SK-N-SH (cell line): ENCODE results near the gene ABCG1. TPM values are rescaled to one million over a fixed set of nuclear protein-coding genes. Genes with fewer than 3 reads are reported as not detected.
"Not testable (repeated sequence)": the region's sequence is repeated elsewhere in the genome, so short reads cannot be mapped to it uniquely, and the experiment has no call there.

Experiments
- CTCF ChIA-PET: fragments of 300-600, 350-600 bp; formaldehyde crosslinking; extraction: SDS; loops from one replicate; lab custom pipeline; 2021; lab: Yijun Ruan, JAX
- POLR2A ChIA-PET: fragments of 350-600 bp; sonication (Branson Sonifier 250); formaldehyde crosslinking; extraction: SDS; loops from one replicate; lab custom pipeline; 2020; ENCODE audit warnings: antibody characterized with exemption, inconsistent platforms; lab: Yijun Ruan, JAX
- DNase-seq: peaks from one replicate; pipeline ENCODE4 v3.0.0; 2012
- H2AFZ ChIP-seq: fragments of 200-600 bp; sonication (generic); 2 replicates; pipeline ENCODE4 v1.8.1; 2016; ENCODE audit warnings: antibody characterized with exemption, mild to moderate bottlenecking, low read depth
- H3F3A ChIP-seq: fragments of 200-600 bp; sonication (generic); replicated peaks from 2 replicates; pipeline ENCODE3; 2016; ENCODE audit warnings: antibody characterized with exemption, mild to moderate bottlenecking; ENCODE audit not compliant: insufficient read depth
- H3K27ac ChIP-seq, 2 experiments: fragments of 200-500 bp in 1 of 2; fragments of 200-600 bp in 1 of 2; sonication (Bioruptor generic) in 1 of 2; sonication (generic), shearing (Covaris generic) in 1 of 2; 2 replicates each; pipeline versions ENCODE4 v1.5.1 to v1.6.1; 2014 to 2016; ENCODE audit warnings: low read depth in 2 of 2, inconsistent platforms in 1 of 2, low read length in 1 of 2, mild to moderate bottlenecking in 1 of 2, mixed read lengths in 1 of 2
- H3K27me3 ChIP-seq: fragments of 200-600 bp; sonication (generic), shearing (Covaris generic); 2 replicates; pipeline ENCODE4 v1.6.1; 2016; ENCODE audit warnings: mixed run types; ENCODE audit not compliant: insufficient read depth
- H3K36me3 ChIP-seq, 2 experiments: fragments of 200-500 bp in 1 of 2; fragments of 200-600 bp in 1 of 2; sonication (Bioruptor generic) in 1 of 2; sonication (generic) in 1 of 2; replicated peaks in 1 of 2; 2 replicates each; pipeline versions ENCODE3 to v1.5.1; 2014 to 2016; ENCODE audit warnings: low read length in 1 of 2, mild to moderate bottlenecking in 1 of 2; ENCODE audit not compliant: insufficient read depth in 2 of 2, control insufficient read depth in 1 of 2
- H3K4me1 ChIP-seq, 2 experiments: fragments of 200-500 bp in 1 of 2; fragments of 200-600 bp in 1 of 2; sonication (Bioruptor generic) in 1 of 2; sonication (generic), shearing (Covaris generic) in 1 of 2; 2 replicates each; pipeline versions ENCODE4 v1.5.1 to v1.6.1; 2014 to 2016; ENCODE audit warnings: low read depth in 1 of 2, low read length in 1 of 2, mixed run types in 1 of 2; ENCODE audit not compliant: insufficient read depth in 2 of 2, control insufficient read depth in 1 of 2
- H3K4me2 ChIP-seq: fragments of 200-600 bp; sonication (generic), shearing (Covaris generic); 2 replicates; pipeline ENCODE4 v1.6.1; 2017; ENCODE audit warnings: mixed run types
- H3K4me3 ChIP-seq, 2 experiments: fragments of 200-500 bp in 1 of 2; fragments of 200-600 bp in 1 of 2; sonication (Bioruptor generic) in 1 of 2; sonication (generic), shearing (Covaris generic) in 1 of 2; 2 replicates each; pipeline versions ENCODE4 v1.5.1 to v1.8.1; 2014 to 2016; ENCODE audit warnings: low read depth in 2 of 2, inconsistent platforms in 1 of 2, low read length in 1 of 2, mild to moderate bottlenecking in 1 of 2, mixed read lengths in 1 of 2, moderate library complexity in 1 of 2
- H3K79me2 ChIP-seq: fragments of 200-600 bp; sonication (generic); 2 replicates; pipeline ENCODE4 v1.8.1; 2017; ENCODE audit warnings: mild to moderate bottlenecking; ENCODE audit not compliant: insufficient read depth
- H3K9ac ChIP-seq: fragments of 200-600 bp; sonication (generic); 2 replicates; pipeline ENCODE4 v1.6.1; 2017; ENCODE audit warnings: mixed run types
- H3K9me2 ChIP-seq: fragments of 200-600 bp; sonication (generic); 2 replicates; pipeline ENCODE4 v1.6.1; 2017; ENCODE audit warnings: mixed run types
- H3K9me3 ChIP-seq: fragments of 200-600 bp; sonication (generic); 2 replicates; pipeline ENCODE4 v1.6.1; 2017; ENCODE audit warnings: mixed run types, mild to moderate bottlenecking, moderate library complexity
- H4K20me1 ChIP-seq: fragments of 200-600 bp; sonication (generic); 2 replicates; pipeline ENCODE4 v1.6.1; 2017; ENCODE audit warnings: mild to moderate bottlenecking, mixed run types; ENCODE audit not compliant: insufficient read depth
- JUND ChIP-seq: IDR thresholded peaks from 2 replicates; pipeline ENCODE4 v1.4.0; 2012
- NFIC ChIP-seq: IDR thresholded peaks from 2 replicates; pipeline ENCODE4 v1.4.0; 2012; ENCODE audit warnings: borderline replicate concordance
- POLR2AphosphoS5 ChIP-seq: IDR thresholded peaks from 2 replicates; pipeline ENCODE4 v1.6.1; 2012; ENCODE audit warnings: low read depth, low read length
- RXRA ChIP-seq: IDR thresholded peaks from 2 replicates; pipeline ENCODE4 v1.4.0; 2012; ENCODE audit warnings: low read depth, mild to moderate bottlenecking, borderline replicate concordance
- SMC3 ChIP-seq: IDR thresholded peaks from 2 replicates; pipeline ENCODE4 v1.6.1; 2012; ENCODE audit warnings: low read depth, low read length, improper control_type of control experiment
- TAF1 ChIP-seq: IDR thresholded peaks from 2 replicates; pipeline ENCODE4 v1.6.1; 2012; ENCODE audit warnings: low read depth, mild to moderate bottlenecking, low read length, moderate library complexity, borderline replicate concordance
- TCF12 ChIP-seq: IDR thresholded peaks from 2 replicates; pipeline ENCODE4 v1.4.0; 2012
- YY1 ChIP-seq: IDR thresholded peaks from 2 replicates; pipeline ENCODE4 v1.4.0; 2012; ENCODE audit warnings: low read depth, mild to moderate bottlenecking
- WGBS: methylation state at CpG from one replicate; pipeline ENCODE4 v1.1.6; 2017; ENCODE audit warnings: low lambda C conversion rate; 5-methylcytosine and 5-hydroxymethylcytosine counted together
- polyA plus RNA-seq, 3 experiments: library from polyadenylated mRNA; depleted of rRNA; stranded (reverse); fragments of >200 nt; gene quantifications; 2 replicates each; pipeline ENCODE4 v1.2.3, GENCODE V29; 2012
- TF ChIP-seq, protein P1 (sequence below): IDR thresholded peaks from 2 replicates; pipeline ENCODE4 v1.4.0; 2012; ENCODE audit warnings: low read depth, borderline replicate concordance
- TF ChIP-seq, protein P2 (sequence below): IDR thresholded peaks from 2 replicates; pipeline ENCODE4 v1.6.1; 2012; ENCODE audit warnings: mild to moderate bottlenecking, low read depth, low read length, moderate library complexity

The ABCG1 gene
- polyA plus RNA-seq, 1 of the 3 experiments (the other 2 are of a cell fraction), result 0.07 TPM

DNA sequence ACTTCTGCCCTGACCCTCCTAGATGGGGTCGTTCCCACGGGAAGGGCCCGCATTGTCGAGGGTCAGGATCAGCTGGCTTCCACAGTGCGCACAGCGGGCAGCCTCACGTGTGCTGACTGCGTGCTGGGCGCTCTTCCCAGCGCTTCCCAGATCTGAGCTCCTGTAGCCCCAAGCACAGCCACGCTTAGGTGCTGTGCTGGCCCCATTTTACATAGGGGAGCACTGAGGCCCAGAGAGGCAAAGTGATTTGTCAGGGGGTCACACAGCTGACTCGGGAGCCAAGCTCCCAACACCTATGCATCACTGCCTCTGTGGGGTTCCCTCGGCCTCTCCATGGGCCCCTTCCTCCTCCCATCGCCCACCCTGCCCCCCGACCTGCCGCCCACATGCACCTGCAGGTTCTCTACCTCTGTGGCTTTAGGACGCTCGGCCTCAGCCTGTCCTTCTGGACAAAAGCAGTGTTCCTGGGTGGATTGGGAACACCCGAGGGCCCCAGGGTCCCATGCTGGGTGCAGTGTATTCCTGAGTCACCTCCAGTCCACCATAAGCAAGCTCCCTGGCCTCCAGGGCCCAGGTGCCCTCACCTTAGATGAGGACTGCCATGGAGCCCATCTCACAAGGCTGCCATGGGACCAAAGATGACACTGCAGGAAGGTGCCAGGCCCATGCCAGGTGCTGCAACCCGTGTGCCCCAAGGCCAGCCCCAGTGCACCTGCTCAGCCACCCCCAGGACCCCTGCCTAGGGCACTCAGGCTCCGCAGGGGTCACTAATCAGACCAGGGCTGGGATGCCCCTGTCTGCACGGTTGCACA lies 73.0 kb downstream of the ABCG1 start (continued):
- TF ChIP-seq POLR2AphosphoS5, result no peak
- no peak for TF ChIP-seq JUND
- TF ChIP-seq SMC3, result no peak
- no peak for TF ChIP-seq YY1
- no peak for TF ChIP-seq TCF12

DNA sequence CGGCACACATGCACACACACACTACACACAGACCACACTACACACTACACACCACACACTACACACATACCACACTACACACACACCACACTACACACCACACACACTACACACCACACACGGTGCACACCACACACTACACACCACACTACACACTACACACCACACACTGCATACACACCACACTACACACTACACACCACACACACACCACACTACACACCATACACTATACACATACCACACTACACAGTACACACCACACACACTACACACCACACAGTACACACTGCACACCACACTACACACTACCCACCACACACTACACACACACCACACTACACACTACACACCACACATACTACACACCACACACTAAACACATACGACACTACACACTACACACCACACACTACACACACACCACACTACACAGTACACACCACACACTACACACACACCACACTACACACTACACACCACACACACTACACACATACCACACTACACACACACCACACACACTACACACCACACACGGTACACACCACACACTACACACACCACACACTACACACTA lies 73.7 kb downstream of the ABCG1 start:
- H3F3A ChIP-seq, H3K36me3 ChIP-seq, H3K9me3 ChIP-seq, POLR2A ChIA-PET, DNase-seq, H4K20me1 ChIP-seq, H3K79me2 ChIP-seq, H3K9ac ChIP-seq, H2AFZ ChIP-seq, H3K4me3 ChIP-seq, H3K27me3 ChIP-seq, H3K27ac ChIP-seq, H3K4me2 ChIP-seq, H3K9me2 ChIP-seq, H3K4me1 ChIP-seq: not testable (repeated sequence)
- 33% methylated on average over 4 of the region's 4 CpGs for WGBS
- CTCF ChIA-PET, result interaction anchor here (2.6 kb wide), 1 partner anchor 17 kb away, joined by 10 read pairs; no protein-coding TSS in a partner anchor

DNA sequence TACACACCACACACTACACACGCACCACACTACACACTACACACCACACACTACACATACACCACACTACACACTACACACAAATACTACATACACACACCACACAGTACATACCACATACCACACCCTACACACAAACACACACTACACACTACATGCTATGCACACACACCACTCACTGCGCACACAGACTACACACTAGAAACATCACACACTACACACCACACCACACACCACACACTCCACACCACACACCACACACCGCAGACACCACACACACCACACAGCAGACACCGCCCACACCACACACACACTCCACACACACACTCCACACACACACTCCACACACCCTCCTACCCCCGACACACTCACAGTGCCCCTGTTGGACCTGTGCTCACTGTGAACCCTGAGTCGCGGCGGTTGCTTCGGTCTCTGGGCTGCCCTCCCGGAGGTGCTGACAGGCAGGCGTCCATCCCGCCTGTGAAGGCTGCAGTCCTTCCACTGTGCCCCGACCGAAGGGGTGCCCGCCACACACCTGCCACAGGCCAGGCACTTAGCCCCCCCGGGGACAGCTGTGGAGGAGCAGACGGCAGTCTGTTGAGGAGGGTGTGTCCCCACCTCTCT lies 74.8 kb downstream of the ABCG1 start:
- Histone ChIP-seq H4K20me1 (no peaks in the 10 kb centered on the region), H3K4me2 (no peak overlapping the region), H2AFZ (no peak overlapping the region), H3K79me2 (no peaks in the 10 kb centered on the region), H3K36me3 (no peaks in the 10 kb centered on the region), H3K4me3 (no peak overlapping the region), H3K27me3 (no peaks in the 10 kb centered on the region), H3K9me3 (no peaks in the 10 kb centered on the region), H3K4me1 (no peaks in the 10 kb centered on the region), H3F3A (no peaks in the 10 kb centered on the region), H3K9me2 (no peaks in the 10 kb centered on the region), H3K27ac (no peak overlapping the region), H3K9ac (no peak overlapping the region)
- TF ChIP-seq NFIC (no peak), RXRA (no peak), TAF1 (no peak)
- TF ChIP-seq, protein P1, sequence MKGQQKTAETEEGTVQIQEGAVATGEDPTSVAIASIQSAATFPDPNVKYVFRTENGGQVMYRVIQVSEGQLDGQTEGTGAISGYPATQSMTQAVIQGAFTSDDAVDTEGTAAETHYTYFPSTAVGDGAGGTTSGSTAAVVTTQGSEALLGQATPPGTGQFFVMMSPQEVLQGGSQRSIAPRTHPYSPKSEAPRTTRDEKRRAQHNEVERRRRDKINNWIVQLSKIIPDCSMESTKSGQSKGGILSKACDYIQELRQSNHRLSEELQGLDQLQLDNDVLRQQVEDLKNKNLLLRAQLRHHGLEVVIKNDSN, result no peak
- TF ChIP-seq, protein P2, sequence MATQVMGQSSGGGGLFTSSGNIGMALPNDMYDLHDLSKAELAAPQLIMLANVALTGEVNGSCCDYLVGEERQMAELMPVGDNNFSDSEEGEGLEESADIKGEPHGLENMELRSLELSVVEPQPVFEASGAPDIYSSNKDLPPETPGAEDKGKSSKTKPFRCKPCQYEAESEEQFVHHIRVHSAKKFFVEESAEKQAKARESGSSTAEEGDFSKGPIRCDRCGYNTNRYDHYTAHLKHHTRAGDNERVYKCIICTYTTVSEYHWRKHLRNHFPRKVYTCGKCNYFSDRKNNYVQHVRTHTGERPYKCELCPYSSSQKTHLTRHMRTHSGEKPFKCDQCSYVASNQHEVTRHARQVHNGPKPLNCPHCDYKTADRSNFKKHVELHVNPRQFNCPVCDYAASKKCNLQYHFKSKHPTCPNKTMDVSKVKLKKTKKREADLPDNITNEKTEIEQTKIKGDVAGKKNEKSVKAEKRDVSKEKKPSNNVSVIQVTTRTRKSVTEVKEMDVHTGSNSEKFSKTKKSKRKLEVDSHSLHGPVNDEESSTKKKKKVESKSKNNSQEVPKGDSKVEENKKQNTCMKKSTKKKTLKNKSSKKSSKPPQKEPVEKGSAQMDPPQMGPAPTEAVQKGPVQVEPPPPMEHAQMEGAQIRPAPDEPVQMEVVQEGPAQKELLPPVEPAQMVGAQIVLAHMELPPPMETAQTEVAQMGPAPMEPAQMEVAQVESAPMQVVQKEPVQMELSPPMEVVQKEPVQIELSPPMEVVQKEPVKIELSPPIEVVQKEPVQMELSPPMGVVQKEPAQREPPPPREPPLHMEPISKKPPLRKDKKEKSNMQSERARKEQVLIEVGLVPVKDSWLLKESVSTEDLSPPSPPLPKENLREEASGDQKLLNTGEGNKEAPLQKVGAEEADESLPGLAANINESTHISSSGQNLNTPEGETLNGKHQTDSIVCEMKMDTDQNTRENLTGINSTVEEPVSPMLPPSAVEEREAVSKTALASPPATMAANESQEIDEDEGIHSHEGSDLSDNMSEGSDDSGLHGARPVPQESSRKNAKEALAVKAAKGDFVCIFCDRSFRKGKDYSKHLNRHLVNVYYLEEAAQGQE, result no peak
- WGBS, result 58% methylated on average over 9 of the region's 17 CpGs
- POLR2A ChIA-PET, result no interaction called here
- DNase-seq, result no peak
- CTCF ChIA-PET, result no interaction called here
